Loucy (cell line): ENCODE measurements around the gene LIPJ.

Experiments
- CTCF ChIP-seq: fragments of 200-600 bp; sonication (generic); conservative IDR thresholded peaks from 2 replicates; pipeline ENCODE4 v1.5.1; 2014; ENCODE audit warnings: mild to moderate bottlenecking, antibody characterized with exemption, low read length
- EZH2phosphoT487 ChIP-seq: fragments of 200-600 bp; IDR thresholded peaks from 2 replicates; pipeline ENCODE4 v1.6.1; 2018; ENCODE audit warnings: antibody characterized with exemption, mild to moderate bottlenecking, moderate library complexity, borderline replicate concordance

GRCh38 chr10:88538048-88538447 is 48.5 kb upstream of the LIPJ start:
- TF ChIP-seq CTCF (no peak), EZH2phosphoT487 (no peak)
